Astrocyte (in vitro differentiated cells and primary cell): ENCODE data around the gene PPM1L.

Source experiments
- EZH2 ChIP-seq: IDR thresholded peaks from 2 replicates; pipeline ENCODE4 v1.6.1; 2012; ENCODE audit warnings: mild to moderate bottlenecking, low read length, inconsistent platforms; ENCODE audit not compliant: insufficient read depth
- TF ChIP-seq, protein P1 (sequence below): IDR thresholded peaks from 2 replicates; pipeline ENCODE4 v1.5.1; 2011; ENCODE audit warnings: low read depth, mild to moderate bottlenecking, inconsistent platforms, low read length, moderate library complexity; ENCODE audit not compliant: insufficient read depth

GRCh38 chr3:161031134-161031533 lies 275.1 kb downstream of the PPM1L start:
- TF ChIP-seq, protein P1, sequence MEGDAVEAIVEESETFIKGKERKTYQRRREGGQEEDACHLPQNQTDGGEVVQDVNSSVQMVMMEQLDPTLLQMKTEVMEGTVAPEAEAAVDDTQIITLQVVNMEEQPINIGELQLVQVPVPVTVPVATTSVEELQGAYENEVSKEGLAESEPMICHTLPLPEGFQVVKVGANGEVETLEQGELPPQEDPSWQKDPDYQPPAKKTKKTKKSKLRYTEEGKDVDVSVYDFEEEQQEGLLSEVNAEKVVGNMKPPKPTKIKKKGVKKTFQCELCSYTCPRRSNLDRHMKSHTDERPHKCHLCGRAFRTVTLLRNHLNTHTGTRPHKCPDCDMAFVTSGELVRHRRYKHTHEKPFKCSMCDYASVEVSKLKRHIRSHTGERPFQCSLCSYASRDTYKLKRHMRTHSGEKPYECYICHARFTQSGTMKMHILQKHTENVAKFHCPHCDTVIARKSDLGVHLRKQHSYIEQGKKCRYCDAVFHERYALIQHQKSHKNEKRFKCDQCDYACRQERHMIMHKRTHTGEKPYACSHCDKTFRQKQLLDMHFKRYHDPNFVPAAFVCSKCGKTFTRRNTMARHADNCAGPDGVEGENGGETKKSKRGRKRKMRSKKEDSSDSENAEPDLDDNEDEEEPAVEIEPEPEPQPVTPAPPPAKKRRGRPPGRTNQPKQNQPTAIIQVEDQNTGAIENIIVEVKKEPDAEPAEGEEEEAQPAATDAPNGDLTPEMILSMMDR = no peak
- no peak for TF ChIP-seq EZH2
